Activated naive CD8-positive, alpha-beta T cell treated with anti-CD3 and anti-CD28 coated beads, Interleukin-2, amount 50 U/mL, for 24 hours (primary cell): Measurements from ENCODE around the gene RILP.
"Not testable (repeated sequence)": the region's sequence is repeated elsewhere in the genome, so short reads cannot be mapped to it uniquely, and the experiment has no call there.

ENCODE experiments used
- ATAC-seq: fragments of 150-1000 bp; cut with Tn5 transposase; one replicate; pipeline ENCODE4 v1.10.0; 2021
- DNase-seq: peaks from one replicate; pipeline ENCODE4 v3.0.0; 2021
- H3K27ac Mint-ChIP-seq: one replicate; pipeline ENCODE4 v1.8.0; 2021; ENCODE audit warnings: mild to moderate bottlenecking, mixed read lengths
- H3K27me3 Mint-ChIP-seq: one replicate; pipeline ENCODE4 v1.8.0; 2021; ENCODE audit warnings: mixed read lengths
- H3K36me3 Mint-ChIP-seq: one replicate; pipeline ENCODE4 v1.8.0; 2021; ENCODE audit warnings: low read depth, mixed read lengths
- H3K4me1 Mint-ChIP-seq: one replicate; pipeline ENCODE4 v1.8.0; 2021; ENCODE audit warnings: mixed read lengths
- H3K4me3 Mint-ChIP-seq: one replicate; pipeline ENCODE4 v1.8.0; 2021; ENCODE audit warnings: mild to moderate bottlenecking, moderate library complexity, mixed read lengths
- H3K9me3 Mint-ChIP-seq: one replicate; pipeline ENCODE4 v1.8.0; 2021; ENCODE audit warnings: mixed read lengths

The RILP gene

DNA sequence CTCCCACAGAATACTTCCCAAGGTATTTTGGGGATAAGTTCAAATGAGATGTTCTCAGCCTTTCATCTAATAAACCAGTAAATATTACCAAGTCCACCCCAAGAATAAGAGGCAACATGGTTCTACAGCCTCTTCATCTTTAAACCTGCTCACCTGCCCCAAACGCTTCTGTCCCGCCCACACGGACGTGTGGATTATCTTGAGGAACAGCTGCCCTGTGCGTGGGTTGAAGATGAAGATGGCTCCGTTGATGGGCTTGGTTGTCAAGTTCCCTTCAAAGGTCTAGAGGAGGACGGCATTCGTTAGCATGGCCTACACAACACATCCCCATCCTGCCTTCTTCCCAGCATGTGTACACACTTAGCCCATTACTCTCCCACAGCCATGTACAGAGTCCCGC lies 8.4 kb upstream of the RILP start:
- no peaks in the 10 kb centered on the region for H3K4me1 Mint-ChIP-seq
- H3K36me3 Mint-ChIP-seq = peaks cover 77% of the 10 kb centered on the region
- H3K27ac Mint-ChIP-seq = peak overlapping the region; percentile 31
- ATAC-seq = no peak
- no peaks in the 10 kb centered on the region for H3K9me3 Mint-ChIP-seq
- H3K4me3 Mint-ChIP-seq = no peak overlapping the region
- no peak for DNase-seq
- no peaks in the 10 kb centered on the region for H3K27me3 Mint-ChIP-seq

DNA sequence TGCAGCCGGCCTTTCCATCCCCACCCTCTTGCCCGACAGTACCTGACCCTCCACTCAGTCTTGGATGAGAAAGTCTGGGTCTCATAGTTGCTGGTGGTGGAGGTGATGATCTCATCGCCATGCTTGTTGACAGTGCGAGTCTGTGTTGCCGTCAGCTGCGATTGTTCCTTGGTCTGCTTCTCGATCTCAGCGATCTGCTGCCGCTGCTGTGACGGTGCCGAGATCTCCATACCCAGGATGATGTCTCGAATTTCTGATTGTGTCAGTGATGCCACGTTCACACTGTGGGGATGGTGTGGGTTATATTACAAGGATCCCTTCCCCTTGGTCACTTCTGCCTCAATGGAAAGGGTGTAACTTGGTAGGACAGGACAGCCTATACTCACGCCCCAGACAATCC lies 4.1 kb upstream of the RILP start:
- H3K9me3 Mint-ChIP-seq = no peaks in the 10 kb centered on the region
- no peak for ATAC-seq
- no peaks in the 10 kb centered on the region for H3K27me3 Mint-ChIP-seq
- H3K4me1 Mint-ChIP-seq = peaks cover 9% of the 10 kb centered on the region
- DNase-seq = no peak
- H3K4me3 Mint-ChIP-seq = no peak overlapping the region
- no peak overlapping the region for H3K27ac Mint-ChIP-seq
- H3K36me3 Mint-ChIP-seq = peaks cover 60% of the 10 kb centered on the region

DNA sequence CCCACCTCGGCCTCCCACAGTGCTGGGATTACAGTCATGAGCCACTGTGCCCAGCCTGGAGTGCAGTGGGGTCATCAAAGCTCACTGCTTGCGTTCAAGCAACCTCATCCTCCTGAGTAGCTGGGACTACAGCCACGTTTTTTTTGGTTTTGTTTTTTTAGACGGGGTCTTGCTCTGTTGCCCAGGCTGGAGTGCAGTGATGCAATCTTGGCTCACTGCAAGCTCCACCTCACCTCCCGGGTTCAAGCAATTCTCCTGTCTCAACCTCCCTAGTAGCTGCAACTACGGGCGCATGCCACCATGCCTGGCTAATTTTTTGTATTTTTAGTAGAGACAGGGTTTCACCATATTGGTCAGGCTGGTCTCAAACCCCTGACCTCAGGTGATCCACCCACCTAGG lies 3.1 kb upstream of the RILP start:
- H3K27ac Mint-ChIP-seq, ATAC-seq, H3K9me3 Mint-ChIP-seq, H3K4me3 Mint-ChIP-seq, DNase-seq, H3K27me3 Mint-ChIP-seq: not testable (repeated sequence)
- peaks cover 50% of the 10 kb centered on the region for H3K36me3 Mint-ChIP-seq
- H3K4me1 Mint-ChIP-seq = peaks cover 14% of the 10 kb centered on the region

DNA sequence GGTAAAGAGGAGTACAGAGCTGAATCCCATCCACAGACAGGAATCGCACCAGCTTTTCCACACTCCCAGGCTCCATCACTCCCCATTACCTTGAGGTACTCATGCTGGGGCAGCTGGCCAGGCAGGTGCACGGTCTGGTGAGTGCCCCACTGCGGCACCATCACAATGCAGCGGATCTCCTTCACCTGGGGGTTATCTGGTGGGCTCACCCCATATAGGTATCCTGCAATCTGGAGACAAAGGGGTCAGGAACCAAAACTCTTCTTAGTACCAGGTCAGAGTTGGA lies 1.8 kb upstream of the RILP start:
- DNase-seq = no peak
- peaks cover 19% of the 10 kb centered on the region for H3K4me1 Mint-ChIP-seq
- no peak for ATAC-seq
- no peaks in the 10 kb centered on the region for H3K9me3 Mint-ChIP-seq
- no peaks in the 10 kb centered on the region for H3K27me3 Mint-ChIP-seq
- H3K27ac Mint-ChIP-seq = no peak overlapping the region
- no peak overlapping the region for H3K4me3 Mint-ChIP-seq
- peaks cover 43% of the 10 kb centered on the region for H3K36me3 Mint-ChIP-seq

DNA sequence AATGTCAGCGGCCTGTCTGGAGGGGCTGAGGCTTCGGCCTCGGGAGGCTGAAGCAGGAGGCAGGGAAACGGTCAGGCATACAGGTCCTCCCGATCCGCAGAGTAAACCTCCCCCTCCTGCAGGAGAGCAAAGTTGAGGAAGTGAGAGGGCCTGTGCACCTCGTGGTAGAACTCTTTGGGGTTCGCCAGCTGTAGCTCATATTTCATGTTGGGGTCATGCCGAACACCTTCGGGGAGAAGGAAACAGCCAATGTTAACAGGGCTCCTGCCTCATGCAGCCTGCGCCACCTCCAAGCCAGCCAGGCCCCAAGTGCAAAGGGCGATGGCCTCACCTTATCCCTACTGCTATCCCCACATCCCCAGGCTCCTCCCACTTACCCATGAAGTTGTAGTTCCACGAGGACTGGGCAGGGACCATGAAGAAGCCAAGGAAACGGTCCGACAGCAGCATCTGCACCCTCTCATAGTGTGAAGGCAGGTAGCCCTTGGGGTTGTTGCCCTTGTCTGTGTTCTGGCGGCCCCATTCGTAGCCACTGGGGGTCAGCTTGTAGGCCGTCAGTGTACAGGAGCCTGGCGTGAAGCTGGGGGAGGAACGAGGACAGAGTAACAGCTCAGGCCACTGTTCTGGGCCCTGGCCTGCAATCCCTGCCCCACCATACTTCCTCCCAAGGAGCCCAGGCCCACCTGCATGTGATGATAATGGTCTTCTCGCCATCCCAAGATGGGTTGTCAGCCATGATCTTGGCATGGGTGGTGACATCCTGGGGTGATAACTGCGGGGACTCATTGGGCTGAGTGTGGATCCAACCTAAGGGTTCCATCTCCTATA lies 1.3 kb upstream of the RILP start:
- peaks cover 37% of the 10 kb centered on the region for H3K36me3 Mint-ChIP-seq
- no peaks in the 10 kb centered on the region for H3K27me3 Mint-ChIP-seq
- no peak for DNase-seq
- no peaks in the 10 kb centered on the region for H3K9me3 Mint-ChIP-seq
- H3K27ac Mint-ChIP-seq = no peak overlapping the region
- H3K4me1 Mint-ChIP-seq = peaks cover 20% of the 10 kb centered on the region
- no peak for ATAC-seq
- H3K4me3 Mint-ChIP-seq = no peak overlapping the region

DNA sequence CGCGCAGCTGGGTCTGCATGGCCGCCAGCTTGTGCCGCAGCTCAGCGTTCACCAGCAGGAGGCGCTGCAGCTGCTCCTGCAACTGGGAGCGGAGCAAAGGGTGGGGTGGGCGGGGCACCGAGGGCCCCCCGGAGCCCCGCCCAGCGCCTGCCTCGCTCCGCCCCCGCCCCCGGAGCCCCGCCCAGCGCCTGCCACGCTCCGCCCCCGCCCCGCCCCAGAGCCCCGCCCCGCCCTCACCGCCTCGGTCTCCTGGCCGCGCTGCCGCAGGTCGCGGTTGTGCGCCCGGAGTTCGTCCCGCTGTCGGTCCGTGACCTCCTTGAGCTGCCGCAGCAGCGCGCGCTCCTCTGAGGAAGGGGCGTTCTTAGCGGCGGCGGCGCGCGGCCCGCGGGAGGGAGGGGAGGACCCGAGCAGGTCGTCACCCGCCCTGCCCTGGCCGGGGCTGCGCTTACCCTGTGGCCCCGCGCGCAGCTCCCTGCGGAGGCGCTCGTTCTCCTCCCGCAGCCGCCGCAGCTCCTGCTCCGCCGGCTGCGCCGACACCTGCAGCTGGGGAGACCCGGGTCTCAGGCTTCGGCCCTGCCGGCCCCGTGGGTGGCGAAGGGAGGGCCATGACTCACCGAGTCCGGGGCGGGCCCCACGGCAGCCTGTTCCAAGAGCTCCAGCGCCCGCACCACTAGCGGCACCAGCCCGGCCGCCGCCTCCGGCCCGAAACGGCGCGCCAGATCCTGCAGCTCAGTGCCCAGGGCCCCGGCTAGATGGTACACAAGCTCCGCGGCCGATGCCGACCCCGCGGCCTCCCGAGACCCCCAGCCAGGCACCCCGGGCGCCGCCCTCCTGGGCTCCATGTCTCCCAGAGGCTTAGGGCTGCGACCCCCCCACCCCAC lies 463 bp downstream of the RILP start:
- ATAC-seq = peak; percentile 76
- H3K36me3 Mint-ChIP-seq = peaks cover 28% of the 10 kb centered on the region
- DNase-seq = peak; percentile 94
- no peak overlapping the region for H3K27ac Mint-ChIP-seq
- peaks cover 37% of the 10 kb centered on the region for H3K4me1 Mint-ChIP-seq
- H3K27me3 Mint-ChIP-seq = no peaks in the 10 kb centered on the region
- peak overlapping the region; percentile 57 for H3K4me3 Mint-ChIP-seq
- H3K9me3 Mint-ChIP-seq = no peaks in the 10 kb centered on the region

DNA sequence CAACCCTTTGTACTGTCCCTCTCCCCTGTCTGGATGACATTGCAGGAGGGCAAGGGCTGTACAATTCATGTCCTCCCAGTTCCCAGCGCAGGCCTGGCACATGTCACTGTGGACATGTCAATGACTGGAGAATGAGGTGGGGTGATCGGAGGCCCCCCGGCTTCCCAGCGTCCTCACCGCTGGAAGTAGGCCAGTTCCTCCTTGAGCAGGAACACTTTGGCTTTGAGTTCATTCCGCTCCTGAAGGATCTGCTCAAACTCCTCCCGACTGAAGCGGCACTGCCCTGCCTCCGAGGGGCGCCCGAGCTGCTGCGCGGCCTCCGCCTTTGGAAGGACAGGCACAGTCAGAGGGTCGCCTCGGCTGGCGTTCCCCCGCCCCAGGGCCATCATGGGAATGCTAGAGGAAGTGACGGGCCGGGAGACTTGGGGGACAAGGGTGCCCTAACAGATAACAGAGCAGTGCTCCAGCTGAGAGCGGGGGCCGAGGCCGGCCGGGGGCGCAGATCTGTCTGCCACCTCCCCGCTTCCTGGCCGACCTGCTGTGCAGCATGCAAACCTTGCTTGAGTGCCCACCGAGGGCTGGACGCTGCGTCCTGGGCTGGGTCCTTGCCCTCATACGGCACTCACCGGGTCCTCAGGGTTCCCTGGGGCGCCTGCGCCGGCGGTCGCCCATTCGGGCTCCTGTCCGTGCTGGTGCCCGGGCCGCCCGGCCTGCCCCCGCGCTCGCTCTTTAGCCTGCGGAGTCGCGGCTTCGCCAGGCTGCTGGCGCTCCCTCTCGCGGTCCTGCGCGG lies 1.3 kb downstream of the RILP start:
- Mint-ChIP-seq H3K4me3 (peak overlapping the region; percentile 57), H3K4me1 (peaks cover 40% of the 10 kb centered on the region), H3K9me3 (no peaks in the 10 kb centered on the region), H3K27me3 (no peaks in the 10 kb centered on the region), H3K36me3 (peaks cover 20% of the 10 kb centered on the region), H3K27ac (no peak overlapping the region)
- ATAC-seq = no peak
- DNase-seq = peak; percentile 23

DNA sequence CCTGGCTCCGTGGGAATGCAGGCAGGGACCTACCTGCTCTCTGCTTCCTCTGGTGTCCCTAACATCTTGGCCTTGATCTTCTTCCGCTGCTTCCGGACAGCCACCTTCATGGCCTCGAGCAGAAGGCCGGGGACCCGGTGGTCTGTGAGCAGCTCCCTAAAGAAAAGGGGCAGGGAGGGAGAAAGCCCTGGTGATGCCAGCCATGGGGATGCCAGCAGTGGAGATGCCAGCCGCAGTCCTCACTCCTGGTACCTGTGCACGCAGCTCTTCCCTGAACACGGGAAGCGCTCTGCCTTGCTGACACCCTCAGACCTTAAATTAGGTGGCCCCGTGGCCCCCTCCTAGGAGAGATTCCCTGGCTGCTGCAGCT lies 1.9 kb downstream of the RILP start:
- Mint-ChIP-seq H3K9me3 (no peaks in the 10 kb centered on the region), H3K36me3 (peaks cover 14% of the 10 kb centered on the region), H3K4me1 (peaks cover 40% of the 10 kb centered on the region), H3K27ac (no peak overlapping the region), H3K4me3 (peak overlapping the region; percentile 57), H3K27me3 (no peaks in the 10 kb centered on the region)
- ATAC-seq (no peak), DNase-seq (no peak)

DNA sequence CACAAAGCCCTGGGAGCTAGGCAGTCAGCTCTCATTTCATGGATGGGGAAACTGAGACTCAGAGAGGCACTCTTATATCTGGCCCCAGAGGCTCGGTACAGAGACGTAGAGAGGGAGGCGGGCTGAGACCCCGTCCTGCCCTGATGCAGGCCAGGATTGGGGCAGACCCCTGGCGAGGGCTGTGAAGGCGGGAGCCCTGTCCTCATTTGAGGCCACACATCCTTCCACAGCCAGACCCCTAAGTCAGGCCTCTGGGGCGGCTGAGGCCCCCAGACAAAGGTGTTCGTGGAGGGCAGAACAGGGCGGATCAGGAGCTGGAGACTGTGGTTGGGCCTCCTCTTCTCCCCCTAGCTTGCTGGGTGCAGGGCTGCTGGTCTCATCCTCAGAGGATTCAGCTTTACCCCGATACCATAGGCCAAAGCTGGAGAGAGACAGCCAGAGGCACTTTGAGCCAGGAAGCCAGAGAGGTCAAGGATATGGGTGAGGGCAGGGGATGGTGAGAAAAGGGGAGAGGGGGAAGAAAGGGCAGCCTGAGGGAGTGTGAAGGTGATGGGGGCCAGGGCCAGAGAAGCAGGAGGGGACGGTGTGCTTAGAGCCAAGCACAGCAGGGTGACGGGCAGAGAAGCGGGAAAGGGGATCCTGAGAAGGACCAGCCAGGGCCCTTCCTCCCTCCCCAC lies 3.3 kb downstream of the RILP start:
- H3K27ac Mint-ChIP-seq = no peak overlapping the region
- H3K27me3 Mint-ChIP-seq = no peaks in the 10 kb centered on the region
- H3K9me3 Mint-ChIP-seq = no peaks in the 10 kb centered on the region
- ATAC-seq (no peak), DNase-seq (no peak)
- peak overlapping the region; percentile 84 for H3K4me3 Mint-ChIP-seq
- H3K4me1 Mint-ChIP-seq = peaks cover 40% of the 10 kb centered on the region
- H3K36me3 Mint-ChIP-seq = peaks cover 3% of the 10 kb centered on the region

DNA sequence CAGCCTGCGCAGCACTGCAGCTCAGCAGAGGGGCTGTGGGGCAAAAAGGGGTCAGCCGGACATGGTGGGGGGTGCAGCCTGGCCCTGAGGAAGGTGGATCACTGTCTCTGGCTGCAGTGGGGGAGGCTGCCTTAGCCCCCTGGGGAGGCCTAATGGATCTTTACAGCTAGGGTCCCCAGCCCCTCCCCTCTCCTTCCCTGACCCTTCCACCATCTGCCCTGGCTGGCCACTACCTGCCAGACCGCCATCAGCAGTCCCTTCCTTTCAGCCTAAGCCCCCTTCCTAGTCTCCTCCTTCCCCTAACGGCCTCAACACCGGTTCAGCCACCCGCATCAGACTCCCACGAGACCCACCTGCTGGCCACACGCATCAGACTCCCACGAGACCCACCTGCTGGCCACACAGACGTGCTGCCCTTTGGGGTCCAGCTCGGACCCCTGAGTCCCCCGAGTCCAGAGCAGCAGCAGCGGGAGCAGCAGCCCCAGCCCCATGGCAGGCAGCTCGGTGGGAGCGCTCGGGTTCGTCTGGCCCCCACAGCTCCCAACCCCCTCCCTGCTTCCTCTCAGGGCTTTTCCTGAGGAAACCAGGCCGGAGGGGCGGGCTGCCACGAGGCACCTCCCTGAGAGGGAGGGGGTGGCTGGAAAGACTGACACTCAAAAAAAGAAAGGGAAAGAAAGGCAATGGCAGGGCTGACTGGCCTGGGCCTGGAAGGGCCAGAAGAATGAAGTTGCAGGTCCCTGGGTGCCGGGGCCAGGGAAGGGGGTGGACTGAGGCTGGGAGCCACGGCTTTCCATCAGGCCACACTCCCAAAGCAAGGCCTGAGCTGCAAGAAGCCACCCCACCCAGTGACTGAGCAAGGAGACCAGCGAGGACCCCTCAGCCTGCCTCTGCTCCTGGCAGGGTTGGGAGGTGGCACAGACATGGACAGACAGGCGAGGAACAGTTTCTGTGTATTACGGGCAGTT lies 4.2 kb downstream of the RILP start, which contains the start of gene SCARF1:
Gene SCARF1, minus strand, starts transcription at position 526 of the 965 bp plus-strand sequence. Its CDS starts 35 bp downstream, at position 491.
- ATAC-seq = no peak
- DNase-seq = no peak
- H3K27me3 Mint-ChIP-seq = no peaks in the 10 kb centered on the region
- H3K4me3 Mint-ChIP-seq = peak within 1 kb of the TSS; percentile 84
- no peaks in the 10 kb centered on the region for H3K9me3 Mint-ChIP-seq
- no peaks in the 10 kb centered on the region for H3K36me3 Mint-ChIP-seq
- H3K4me1 Mint-ChIP-seq = peaks cover 37% of the 10 kb centered on the region
- H3K27ac Mint-ChIP-seq = peak within 1 kb of the TSS; percentile 92

DNA sequence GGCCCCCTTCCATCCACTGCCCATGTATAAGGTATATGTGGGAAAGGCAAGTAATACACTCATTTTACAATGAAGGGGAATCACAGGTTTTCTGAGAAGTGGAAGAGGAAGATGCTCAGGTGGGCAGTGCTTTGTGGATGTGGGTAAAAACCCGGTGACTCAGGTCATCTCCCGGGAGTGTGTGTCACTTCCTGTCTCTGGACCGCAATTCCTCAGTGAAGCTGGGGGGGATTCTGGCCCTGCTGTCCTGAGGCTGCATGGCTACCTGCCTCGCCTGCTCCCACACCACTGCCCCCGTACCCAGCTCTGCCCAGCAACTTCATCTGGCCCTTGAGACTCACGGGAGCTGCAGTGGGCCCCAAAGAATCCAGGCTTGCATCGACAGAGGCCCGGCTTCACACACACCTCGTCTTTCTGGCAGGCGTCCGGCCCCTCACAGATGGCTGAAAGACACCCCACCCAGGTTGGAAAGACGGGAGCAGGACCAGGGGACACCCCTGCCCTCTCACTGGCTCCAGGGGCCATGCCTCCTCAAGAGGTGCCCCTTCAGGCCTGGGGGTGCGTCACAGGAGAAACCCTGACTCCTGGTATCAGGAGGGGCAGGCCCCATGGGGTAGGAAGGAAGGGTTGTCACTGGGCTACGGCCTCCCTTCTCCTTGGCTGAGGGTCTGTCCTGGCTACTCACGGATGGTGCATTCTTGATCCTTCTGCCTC lies 5.0 kb downstream of the RILP start:
- ATAC-seq = peak; percentile 20

DNA sequence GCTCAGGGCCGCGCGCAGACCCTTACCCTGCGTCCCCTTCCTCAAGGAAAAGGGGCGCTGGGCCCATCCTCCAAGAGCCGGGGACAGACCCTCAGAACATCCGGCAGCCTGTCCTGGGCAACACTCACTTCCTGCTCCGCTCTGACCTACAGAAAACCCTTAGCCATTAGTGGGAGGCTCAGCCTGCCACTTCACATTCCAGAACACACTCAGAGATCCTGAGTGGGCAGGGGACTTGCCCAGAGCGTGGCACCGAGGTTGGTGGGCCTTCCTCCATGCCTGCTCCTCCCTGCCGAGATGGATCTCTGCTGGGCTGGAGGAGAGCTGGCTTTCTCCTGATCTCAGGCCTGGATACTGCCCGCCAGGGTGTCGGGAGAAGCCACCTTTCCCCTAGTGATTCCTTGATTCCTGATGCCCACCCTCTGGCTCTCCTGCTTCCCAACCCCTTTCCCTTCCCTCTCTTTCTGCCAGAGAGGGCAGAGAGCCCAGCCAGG lies 5.6 kb downstream of the RILP start:
- Mint-ChIP-seq H3K27ac (peak overlapping the region; percentile 92), H3K4me3 (peak overlapping the region; percentile 84), H3K27me3 (no peaks in the 10 kb centered on the region), H3K36me3 (no peaks in the 10 kb centered on the region), H3K9me3 (no peaks in the 10 kb centered on the region), H3K4me1 (peaks cover 31% of the 10 kb centered on the region)
- ATAC-seq = no peak
- peak; percentile 21 for DNase-seq

More for the DNA sequence above, 5.0 kb downstream of the RILP start:
- Mint-ChIP-seq H3K36me3 (no peaks in the 10 kb centered on the region), H3K27ac (peak overlapping the region; percentile 92), H3K4me1 (peaks cover 31% of the 10 kb centered on the region), H3K27me3 (no peaks in the 10 kb centered on the region), H3K9me3 (no peaks in the 10 kb centered on the region), H3K4me3 (peak overlapping the region; percentile 84)
- DNase-seq = peak; percentile 66
